Activated CD4-positive, alpha-beta T cell treated with anti-CD3 and anti-CD28 coated beads, Interleukin-2, Interleukin-4, amounts not matched to agents 100 ng/mL and 50 ng/mL, durations not matched to agents 16 hours and 8 hours (primary cell): ENCODE measurements around the gene MZT2B.
A peak's percentile ranks its signal among the peaks of the same experiment; 100 is the strongest.
"Not testable (repeated sequence)": the region's sequence is repeated elsewhere in the genome, so short reads cannot be mapped to it uniquely, and the experiment has no call there.

Experiments
- DNase-seq: peaks from one replicate; pipeline ENCODE4 v3.0.0-alpha.2; 2020; ENCODE audit warnings: low spot score

Gene MZT2B

GRCh38 chr2:130219147-130219546 is 37.1 kb downstream of the MZT2B start:
- not testable (repeated sequence) for DNase-seq

- not testable (repeated sequence) for DNase-seq
Observed at GRCh38 chr2:130220505-130220904, 38.4 kb downstream of the MZT2B start.

GRCh38 chr2:130222523-130222922 is 40.5 kb downstream of the MZT2B start:
- peak; percentile 7 for DNase-seq

GRCh38 chr2:130228005-130228404 is 45.9 kb downstream of the MZT2B start:
- DNase-seq = not testable (repeated sequence)

GRCh38 chr2:130228467-130229160 is 46.6 kb downstream of the MZT2B start:
- DNase-seq = not testable (repeated sequence)

GRCh38 chr2:130229161-130229510 is 47.1 kb downstream of the MZT2B start:
- peak; percentile 22 for DNase-seq

- DNase-seq = not testable (repeated sequence)
Observed at GRCh38 chr2:130230376-130230775, 48.3 kb downstream of the MZT2B start.

- not testable (repeated sequence) for DNase-seq
Observed at GRCh38 chr2:130230907-130231306, 48.8 kb downstream of the MZT2B start.

GRCh38 chr2:130231656-130232055 is 49.6 kb downstream of the MZT2B start:
- no peak for DNase-seq

- not testable (repeated sequence) for DNase-seq
Observed at GRCh38 chr2:130233066-130233465, 51.0 kb downstream of the MZT2B start.

GRCh38 chr2:130239581-130239980 is 57.5 kb downstream of the MZT2B start:
- DNase-seq = not testable (repeated sequence)
